Measurements from ENCODE around the gene HOOK2.
A peak's percentile ranks its signal among the peaks of the same experiment; 100 is the strongest.
"Not testable (repeated sequence)": the region's sequence is repeated elsewhere in the genome, so short reads cannot be mapped to it uniquely, and the experiment has no call there.

The HOOK2 gene

DNA sequence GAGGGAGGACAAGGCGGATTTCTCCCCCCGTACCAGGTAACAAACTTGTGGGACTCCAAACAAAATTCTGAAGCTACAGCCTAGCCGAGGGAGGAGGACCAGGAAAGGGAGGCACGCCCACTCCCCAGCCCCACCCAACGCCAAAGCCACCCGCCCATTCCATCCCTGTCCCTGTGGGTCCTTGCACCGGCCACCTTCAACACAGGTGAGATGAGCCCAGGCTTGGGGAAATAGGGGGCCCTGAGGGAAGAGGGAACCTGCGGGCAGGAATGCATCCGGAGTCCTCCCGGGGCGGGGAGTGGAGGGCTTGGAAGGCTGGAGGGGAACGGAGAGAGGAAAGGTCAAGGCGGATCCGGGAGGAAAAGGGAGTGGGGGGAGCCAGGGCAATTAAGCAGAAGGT lies 23.7 kb downstream of the HOOK2 start, which contains the start of gene BEST2:
Gene BEST2 (plus strand): TSS at position 157 of the 400 bp plus-strand sequence. CDS start 802 bp downstream, outside the sequence.
- DNase-seq, result no peak

DNA sequence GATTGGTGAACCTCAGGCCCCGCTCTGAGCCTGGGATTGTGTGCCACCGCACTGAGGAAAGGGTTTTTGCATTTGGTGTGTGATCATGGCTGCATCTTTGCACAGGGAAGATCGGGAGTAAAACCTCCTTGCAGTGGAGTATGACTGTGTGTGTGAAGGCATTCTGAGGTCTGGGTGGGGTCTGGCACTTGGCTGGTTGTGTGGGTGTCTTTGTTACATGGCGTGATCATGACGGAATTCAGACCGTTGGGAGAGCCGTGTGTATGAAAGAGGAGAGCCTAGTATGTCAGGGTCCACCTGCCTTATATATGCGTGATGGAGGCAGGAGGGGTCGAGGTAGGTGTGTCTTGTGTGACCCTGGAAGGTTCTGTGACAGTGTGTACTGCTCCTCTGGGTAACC lies 24.5 kb downstream of the HOOK2 start:
- no peak for DNase-seq

DNA sequence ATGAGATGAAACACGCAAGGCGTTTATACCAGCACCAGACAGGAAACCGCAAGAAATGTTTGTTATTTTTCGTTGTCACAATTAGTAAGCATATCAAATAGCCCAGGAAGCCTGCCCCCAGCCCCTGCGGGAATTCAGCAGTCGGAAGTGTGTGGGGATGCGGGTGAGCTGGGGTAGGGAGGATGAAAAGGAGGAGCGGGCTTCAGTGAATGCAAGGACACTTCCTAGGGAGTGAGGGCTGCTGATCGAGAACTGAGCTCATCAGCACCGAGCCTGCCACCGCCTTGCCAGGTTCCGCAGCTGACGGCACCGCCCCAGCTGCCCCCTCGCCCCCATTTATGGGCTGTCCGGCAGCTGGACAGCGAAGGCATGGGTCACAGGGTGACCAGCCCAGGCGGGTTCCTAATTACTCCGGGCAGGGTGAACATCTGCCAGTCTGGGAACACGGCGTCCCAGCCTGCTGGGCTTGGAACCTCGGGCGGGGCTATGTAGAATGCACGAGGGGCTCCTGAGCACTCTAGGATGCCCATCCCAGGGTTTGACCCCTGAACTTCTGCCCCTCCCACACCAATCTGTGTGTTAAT lies 25.3 kb downstream of the HOOK2 start:
- DNase-seq, result no peak

DNA sequence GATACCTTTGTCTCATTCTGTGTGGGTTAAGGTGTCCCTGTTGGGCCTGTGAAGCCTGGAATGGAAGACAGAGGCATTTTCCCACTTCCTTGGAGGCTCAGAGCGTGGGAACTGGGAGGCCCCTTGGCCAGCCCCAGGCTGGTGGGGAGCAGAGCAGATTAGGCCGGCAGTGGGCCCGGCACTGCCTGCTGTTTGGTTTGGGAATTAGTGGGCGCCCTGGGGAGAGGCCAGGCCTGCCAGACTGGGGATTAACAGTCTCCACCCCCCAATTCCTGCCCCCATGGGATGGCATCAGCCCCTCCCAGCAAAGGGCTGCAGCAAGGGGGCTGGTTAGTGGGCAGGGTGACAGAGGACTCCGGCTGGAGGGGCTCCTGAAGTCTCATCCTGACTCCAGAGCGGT lies 26.9 kb downstream of the HOOK2 start:
- DNase-seq, result no peak

DNA sequence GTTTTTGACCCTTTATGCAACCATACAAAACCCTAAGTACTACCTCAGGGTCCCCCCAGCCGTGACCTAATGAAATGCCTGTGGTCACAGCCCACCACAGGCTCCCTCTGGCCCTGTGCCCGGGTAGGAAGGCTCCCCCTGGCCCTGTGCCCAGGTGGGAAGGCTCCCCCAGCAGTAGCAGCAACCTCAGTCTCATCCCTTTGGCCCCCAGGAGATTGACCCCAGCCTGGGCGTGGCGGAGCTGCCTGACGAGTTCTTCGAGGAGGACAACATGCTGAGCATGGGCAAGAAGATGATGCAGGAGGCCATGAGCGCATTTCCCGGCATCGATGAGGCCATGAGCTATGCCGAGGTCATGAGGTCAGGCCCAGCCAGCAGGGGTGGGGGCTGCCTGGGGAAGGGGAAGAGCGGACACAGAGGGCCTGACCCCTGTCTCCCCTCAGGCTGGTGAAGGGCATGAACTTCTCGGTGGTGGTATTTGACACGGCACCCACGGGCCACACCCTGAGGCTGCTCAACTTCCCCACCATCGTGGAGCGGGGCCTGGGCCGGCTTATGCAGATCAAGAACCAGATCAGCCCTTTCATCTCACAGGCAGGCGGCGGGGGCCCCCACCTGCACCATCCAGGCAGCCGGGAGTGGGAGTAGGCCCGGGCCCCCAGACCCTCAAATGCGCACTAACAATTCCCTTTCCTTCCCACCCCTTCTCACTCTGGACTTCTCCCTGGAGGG lies 30.0 kb downstream of the HOOK2 start:
- no peak for DNase-seq

DNA sequence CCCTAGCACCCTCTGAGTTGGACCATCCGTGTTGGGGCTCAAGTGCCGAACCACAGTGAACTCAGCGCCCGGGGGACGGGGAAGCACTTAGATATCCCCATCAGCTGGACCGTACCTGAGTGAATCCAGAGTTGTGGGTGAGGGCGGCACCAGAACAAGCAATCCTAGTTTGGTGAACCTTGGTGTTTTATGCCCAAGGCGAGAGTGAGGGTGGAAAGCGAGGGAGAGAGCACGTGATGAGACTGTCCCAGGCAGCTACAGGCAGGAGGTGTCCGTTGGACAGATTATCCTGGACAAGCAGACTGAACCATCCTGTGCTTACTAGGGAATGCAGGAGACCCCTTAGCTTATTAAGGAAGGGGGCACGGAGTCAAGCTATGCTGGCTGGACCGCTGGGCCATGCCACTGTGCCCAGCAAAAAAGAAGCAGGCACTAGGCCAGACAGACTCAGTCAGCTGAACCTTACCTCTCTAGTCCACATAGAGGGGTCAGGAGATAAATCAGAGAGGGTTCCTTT lies 37.5 kb downstream of the HOOK2 start:
- DNase-seq, result no peak

DNA sequence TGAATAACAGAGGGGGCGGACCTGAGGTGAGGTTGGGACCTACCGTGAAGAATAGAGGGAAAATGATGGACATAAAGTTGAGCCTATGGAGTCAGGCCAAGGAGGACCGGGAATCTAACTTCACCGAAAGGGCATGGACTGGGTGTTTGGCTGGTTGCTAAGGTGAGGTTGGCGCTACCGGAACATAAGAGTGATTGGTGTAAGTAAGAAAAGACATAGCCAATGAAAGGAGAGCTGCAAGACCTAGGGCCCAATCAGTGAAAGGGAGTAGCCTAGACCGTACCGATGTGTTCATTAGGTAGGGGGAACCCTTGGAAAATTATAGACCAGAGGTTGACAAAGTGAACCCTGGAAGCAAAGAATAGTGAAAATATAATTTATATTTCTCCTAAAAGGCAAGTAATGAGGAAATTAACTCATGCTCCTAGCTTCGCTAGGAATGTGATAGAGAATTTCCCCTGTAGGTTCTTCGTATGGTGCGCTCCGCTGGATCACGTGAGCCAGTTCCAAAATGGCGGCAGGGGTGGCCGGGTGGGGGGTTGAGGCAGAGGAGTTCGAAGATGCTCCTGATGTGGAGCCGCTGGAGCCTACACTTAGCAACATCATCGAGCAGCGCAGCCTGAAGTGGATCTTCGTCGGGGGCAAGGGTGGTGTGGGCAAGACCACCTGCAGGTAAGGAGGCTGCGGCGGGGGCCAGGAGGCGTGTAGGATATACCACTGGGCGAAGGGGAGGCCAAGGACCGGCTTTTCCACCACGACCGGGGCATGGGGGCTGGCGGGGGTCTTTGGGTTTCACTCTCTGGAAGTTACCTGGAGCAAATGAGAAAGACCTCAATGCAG lies 38.1 kb downstream of the HOOK2 start, which contains the start of gene GET3:
Gene GET3 (plus strand): TSS at position 503 of the 840 bp plus-strand sequence. CDS start 9 bp downstream, at position 512.
- peak; percentile 67 for DNase-seq

DNA sequence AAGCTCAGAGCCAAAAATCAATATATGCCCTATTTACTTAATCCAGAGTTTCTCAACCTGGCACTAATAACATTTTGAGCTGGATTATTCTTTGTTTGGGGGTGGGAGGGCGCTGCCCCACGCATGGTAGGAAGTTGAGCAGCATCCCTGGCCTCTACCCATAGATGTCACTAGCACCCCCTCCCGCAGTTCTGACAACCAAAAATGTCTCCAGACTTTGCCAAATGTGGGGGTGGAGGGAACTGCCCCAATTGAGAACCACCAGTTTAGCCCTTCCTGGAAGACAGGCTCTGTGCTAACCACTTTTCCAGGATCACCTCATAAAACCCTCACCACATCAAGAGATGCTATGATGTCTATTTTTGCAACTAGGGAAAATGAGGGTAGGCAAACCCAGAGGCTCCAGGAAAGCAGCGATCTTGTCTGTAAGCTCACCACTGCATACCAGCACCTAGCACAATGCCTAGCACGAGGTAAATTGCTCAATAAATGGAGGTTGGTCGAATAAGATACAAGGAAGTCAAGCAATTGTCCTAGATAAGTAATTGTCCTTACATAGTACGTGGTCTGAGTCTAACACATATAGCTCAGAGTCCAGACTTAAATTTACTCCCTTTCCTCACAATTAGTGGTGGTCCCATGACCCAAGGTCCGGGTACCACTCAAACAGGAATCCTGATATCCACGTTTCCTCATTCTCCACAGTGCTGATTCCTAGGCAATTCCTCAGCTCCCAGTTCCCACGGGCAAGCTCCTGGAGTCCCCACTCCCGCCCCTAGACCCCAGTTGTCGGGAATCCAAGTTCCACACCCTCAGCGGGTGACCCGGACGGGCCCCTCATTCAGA lies 41.8 kb downstream of the HOOK2 start:
- no peak for DNase-seq

DNA sequence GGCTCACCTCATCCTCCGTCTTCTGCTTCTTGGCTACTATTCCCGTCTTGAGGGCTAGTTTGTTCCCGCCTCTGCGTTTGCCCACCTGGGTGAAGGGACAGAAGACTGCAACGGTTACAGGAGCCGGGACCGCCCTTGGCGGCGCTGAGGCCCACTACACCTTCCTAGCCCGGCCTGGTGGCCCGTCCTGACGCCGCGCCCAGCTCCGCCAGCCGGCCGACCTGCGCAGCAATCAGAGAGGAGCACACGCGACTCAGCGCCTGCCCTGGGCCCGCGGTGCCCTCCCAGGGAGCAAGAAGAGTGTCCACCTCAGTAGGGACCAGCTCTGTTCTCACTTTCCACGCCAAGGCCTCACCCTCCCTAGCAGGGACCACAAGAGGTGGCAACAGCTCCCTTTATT lies 44.0 kb downstream of the HOOK2 start:
- DNase-seq, result no peak

DNA sequence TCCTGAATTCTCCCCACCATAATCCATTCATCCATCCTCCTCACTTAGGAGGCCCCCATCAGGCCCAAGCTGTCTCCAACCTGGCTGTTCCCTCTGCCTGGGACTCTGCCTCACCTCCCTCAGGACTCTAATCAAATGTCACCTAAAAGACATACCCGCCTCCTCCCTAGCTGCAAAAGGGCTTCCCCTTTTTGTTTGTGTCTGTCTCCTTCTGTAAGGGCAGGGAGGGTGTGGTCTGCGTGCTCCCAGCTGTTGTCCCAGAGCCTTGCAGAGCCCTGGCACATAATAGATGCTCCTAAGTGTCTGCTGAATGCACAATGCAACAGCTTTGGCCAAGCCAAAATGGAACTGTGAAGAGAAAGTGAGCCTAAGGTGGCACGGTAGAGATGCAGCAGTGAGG lies 45.3 kb downstream of the HOOK2 start:
- DNase-seq, result no peak

DNA sequence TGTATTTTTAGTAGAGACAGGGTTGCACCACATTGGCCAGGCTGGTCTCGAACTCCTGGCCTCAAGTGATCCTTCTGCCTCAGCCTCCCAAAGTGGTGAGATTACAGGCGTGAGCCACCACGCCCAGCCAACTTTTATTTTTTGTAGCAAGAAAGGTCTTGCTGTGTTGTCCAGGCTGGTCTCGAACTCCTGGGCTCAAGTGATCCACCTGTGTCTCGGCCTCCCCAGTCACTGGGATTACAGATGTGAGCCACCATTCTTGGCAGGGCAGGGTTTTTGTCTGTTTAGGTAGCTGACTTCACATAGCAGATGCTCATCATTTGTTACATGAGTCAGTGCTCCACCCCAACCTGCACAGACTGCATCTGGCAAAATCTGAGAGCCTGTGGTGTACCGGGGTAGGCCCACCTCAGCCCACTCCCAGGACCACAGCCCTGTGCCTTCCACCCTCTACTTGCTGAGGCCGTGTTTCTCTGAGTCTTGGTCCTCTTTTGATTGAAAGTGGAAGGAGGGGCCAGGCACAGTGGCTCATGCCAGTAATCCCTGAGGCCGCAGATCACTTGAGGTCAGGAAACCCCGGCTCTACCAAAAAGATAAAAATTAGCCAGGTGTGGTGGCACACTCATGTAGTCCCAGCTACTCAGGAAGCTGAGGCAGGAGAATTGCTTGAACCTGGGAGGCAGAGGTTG lies 47.5 kb downstream of the HOOK2 start:
- no peak for DNase-seq

DNA sequence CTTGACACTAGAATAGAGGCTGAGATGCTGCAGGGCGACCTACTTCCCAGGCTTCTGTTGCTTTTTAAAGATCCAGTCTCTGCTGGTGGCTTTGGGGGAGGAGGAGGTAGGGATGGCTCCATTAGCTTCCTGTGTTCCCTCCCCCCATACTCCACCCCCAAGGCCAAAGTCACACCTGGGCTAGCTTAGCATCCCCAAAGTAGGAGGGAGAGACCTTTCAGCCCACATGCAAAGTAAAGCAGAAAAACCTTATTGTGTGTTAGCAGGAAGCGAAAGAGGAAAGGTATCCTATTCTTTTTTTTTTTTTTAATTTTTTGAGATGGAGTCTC lies 48.4 kb downstream of the HOOK2 start:
- no peak for DNase-seq

DNA sequence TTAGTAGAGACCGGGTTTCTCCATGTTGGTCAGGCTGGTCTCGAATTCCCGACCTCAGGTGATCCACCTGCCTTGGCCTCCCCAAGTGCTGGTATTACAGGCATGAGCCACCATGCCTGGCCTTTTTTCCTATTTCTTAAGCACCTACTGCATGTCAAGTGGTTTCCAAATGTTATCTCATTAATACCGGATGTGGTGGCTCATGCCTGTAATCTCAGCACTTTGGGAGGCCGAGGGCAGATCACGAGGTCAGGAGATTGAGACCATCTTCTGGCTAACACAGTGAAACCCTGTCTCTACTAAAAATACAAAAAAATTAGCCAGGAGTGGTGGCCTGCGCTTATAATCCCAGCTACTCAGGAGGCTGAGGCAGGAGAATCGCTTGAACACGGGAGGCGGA lies 49.7 kb downstream of the HOOK2 start:
- DNase-seq, result not testable (repeated sequence)

DNA sequence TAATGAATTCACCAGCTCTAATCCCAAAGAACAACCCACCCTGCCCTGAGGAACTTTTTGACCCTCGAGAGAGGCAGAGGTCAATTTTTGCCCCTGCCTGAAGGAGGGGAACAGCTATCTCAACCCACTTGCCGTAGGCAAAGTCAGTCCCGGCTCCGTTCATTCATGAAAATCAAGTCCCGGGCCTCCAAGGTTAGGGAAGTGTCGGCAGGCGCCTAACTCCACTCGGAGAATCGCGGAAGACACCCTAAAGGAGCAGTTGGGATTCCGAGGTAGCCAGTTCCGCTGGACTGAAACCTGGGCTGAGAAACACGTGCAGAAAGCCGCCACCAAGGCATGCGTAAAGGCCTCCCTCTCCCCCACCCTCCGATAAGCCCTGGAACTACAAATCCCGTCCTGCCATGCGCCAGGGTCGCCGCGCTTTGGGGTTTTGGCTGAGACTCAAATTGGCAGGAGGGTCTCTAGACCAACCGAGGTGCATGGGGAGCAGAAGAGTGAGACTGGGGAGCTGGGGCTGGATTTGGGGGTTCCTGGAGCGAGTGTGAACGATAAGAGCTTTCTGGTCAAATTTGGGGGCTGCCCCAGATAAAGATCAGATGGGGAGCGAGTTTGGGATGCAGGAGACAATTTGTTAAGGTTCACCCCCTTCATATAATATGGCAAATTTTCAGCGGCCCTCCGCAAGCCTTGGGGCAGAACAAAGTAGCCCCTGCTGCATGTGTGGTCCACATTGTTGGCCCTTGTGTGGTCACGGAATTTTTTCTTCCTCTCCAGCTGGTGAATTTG lies 51.5 kb downstream of the HOOK2 start, which contains the start of gene TNPO2:
Gene TNPO2 (minus strand): TSS at position 292 of the 786 bp plus-strand sequence. CDS start 2,955 bp downstream, outside the sequence.
- peak; percentile 43 for DNase-seq

DNA sequence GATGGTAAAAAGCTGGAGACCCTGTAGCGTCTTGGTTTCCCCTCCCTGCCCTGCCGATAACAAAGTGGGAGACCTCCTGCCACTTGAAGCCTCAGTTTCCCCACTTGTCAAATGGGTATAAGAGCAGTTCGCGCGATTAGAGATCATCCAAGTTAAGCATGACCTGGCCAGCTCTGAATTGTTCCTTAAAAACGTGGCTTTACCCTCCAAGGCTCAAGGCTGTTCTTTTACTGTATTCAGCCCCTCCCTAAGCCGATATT lies 52.0 kb downstream of the HOOK2 start:
- DNase-seq, result no peak

DNA sequence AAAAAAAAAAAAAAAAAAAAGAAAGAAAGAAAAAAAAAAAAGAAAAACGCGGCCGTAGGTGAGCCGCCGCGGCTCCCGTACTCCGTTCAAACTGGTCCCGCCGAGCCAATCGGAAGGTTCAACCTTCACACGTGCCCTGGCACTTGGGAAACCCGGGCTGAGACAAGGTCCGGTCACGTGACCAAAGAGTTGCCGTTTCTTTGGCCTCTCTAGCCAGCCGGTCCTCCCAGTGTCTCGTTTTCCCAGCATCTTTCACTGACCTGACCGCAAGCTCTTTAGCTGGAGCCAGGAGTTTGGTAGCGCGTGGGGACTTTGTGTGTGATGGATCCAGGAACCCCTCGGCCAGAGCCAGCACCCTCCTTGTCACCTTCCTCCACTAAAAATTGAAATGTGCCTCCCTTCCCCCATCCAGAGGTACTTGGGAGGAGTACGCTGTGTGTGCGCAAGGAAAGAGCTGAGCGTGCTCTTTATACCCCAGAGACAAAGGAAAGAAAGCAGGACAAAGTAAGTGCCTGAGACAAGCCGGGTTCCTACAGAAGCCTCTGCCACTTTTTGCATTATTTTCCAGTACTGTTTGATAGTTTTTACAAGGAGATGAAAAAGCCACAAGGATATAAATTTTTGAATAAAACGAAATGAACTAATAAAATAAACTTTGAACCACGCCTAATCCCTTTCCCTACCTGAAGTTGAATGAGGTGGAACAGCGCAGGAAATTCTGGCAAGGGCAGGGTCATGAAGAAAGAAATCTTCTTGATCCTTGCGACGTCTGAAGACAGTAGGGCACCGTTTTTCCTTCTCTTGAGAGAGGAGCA lies 52.6 kb downstream of the HOOK2 start:
- peak; percentile 87 for DNase-seq

DNA sequence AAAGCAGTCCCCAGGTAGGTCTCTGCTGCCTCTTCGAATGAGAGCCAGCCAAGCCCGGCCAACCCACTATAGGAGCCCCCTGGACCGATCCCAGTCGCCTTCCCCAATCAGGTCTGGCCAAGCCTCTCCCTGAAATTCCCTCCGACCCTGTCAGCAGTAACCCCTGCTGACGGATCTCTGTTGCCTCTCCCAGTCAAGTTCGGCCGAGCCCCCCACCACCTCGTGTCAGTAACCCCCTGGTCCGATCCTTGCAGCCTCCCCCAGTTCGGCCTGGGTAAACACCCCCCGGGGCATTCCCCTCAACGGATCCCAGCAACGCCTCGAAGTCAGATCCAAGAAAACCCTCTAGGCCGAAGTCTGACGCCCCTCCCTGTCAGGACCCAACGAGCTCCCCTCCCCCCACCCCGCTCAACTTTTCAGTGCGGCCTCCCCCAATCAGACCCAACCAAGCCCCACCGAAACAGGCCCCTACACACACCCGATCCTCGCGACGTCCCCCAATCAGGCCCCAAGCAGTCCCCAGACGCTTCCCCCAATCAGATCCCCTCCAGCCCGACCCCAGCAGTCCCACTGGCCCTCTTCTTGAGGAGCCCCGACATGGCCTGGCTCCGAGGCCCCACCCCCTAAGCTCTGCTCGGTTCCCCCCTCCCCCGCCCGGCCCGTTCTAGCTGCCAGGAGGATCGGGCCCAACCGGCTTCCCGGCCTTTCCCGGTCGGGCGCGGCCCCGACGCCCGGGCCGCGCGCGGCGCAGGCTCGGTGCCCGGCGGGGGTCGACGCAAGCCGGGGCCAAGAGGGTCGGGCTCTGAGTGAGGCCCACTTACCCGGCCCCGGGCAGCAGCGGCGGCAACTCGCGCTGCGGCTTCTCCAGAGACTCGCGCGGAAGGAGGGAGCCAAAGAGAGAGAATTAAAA lies 53.4 kb downstream of the HOOK2 start:
- peak; percentile 3 for DNase-seq

DNA sequence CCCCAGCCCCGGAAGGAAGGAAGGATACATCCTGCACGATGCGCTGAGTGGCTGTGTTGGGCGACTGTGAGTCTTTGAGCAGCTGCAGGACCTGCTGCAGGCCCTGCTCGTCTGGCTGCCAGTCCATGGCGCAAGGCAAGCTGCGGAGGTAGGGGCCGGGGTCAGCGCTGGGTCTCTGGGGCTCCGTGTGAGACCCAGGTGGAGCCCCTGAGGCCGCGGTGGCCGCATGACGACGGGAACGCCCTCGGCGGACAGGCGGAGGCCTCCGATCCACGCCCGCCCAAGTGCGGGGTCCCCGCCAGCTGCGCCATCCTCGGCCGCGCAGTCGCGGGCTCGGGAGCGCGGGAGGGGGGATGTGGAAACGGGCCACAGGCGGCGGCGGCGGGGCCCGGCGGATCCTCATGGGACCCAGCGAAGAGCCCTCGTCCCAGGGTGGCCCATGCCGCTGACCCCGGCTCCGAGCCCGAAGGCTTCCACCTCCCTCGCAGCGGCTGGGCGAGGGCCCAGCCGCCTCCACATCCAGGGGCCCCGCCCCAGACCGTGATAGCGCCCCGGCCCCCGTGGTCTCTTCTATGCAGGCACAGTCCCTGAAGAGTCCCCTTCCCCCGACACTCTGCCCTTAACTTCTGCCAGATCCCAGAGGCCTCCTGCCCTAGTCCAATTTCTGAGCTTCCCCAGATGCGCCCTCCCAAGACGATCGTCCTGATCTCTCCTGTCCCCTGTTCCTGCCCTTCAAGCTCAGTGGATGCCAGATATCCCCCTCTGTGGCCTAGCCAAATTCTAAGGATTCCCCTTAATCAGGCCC lies 54.3 kb downstream of the HOOK2 start:
- DNase-seq, result peak; percentile 14

Data from activated effector memory CD4-positive, alpha-beta T cell treated with Interleukin-2 at 50 U/mL for 16 hours (primary cell).